Urothelium cell line (cell line): ENCODE measurements around the gene RAN.

Experiments used
- DNase-seq: peaks from one replicate; pipeline ENCODE4 v3.0.0; 2011; ENCODE audit warnings: low spot score, mixed read lengths
- FAIRE-seq: peaks from 2 replicates; lab custom pipeline; 2011; peaks lifted over from hg19 to GRCh38; lab: Jason Lieb, UNC

The RAN gene

GRCh38 chr12:130925666-130926015 is 53.8 kb downstream of the RAN start:
- no peak for FAIRE-seq
- no peak for DNase-seq
